ENCODE measurements around the gene PPFIA3.
"Not testable (repeated sequence)": the region's sequence is repeated elsewhere in the genome, so short reads cannot be mapped to it uniquely, and the experiment has no call there.

The PPFIA3 gene

GRCh38 chr19:49165111-49165750 is 45.9 kb downstream of the PPFIA3 start:
- Mint-ChIP-seq H3K36me3 (no peaks in the 10 kb centered on the region), H3K27ac (no peak overlapping the region), H3K4me3 (no peak overlapping the region), H3K4me1 (no peaks in the 10 kb centered on the region), H3K27me3 (peaks cover 52% of the 10 kb centered on the region), H3K9me3 (no peaks in the 10 kb centered on the region)
- no peak for ATAC-seq

GRCh38 chr19:49165865-49166301 is 46.5 kb downstream of the PPFIA3 start:
- H3K27ac Mint-ChIP-seq: no peak overlapping the region
- H3K4me3 Mint-ChIP-seq: no peak overlapping the region
- no peaks in the 10 kb centered on the region for H3K4me1 Mint-ChIP-seq
- H3K9me3 Mint-ChIP-seq: no peaks in the 10 kb centered on the region
- H3K36me3 Mint-ChIP-seq: no peaks in the 10 kb centered on the region
- ATAC-seq: peak; percentile 50
- peaks cover 46% of the 10 kb centered on the region for H3K27me3 Mint-ChIP-seq

- H3K4me1 Mint-ChIP-seq: no peaks in the 10 kb centered on the region
- H3K36me3 Mint-ChIP-seq: no peaks in the 10 kb centered on the region
- no peak overlapping the region for H3K27ac Mint-ChIP-seq
- H3K27me3 Mint-ChIP-seq: peaks cover 34% of the 10 kb centered on the region
- ATAC-seq: peak; percentile 24
- H3K9me3 Mint-ChIP-seq: no peaks in the 10 kb centered on the region
- H3K4me3 Mint-ChIP-seq: no peak overlapping the region
These were observed 48.6 kb downstream of the PPFIA3 start for GRCh38 chr19:49167857-49168409.

DNA sequence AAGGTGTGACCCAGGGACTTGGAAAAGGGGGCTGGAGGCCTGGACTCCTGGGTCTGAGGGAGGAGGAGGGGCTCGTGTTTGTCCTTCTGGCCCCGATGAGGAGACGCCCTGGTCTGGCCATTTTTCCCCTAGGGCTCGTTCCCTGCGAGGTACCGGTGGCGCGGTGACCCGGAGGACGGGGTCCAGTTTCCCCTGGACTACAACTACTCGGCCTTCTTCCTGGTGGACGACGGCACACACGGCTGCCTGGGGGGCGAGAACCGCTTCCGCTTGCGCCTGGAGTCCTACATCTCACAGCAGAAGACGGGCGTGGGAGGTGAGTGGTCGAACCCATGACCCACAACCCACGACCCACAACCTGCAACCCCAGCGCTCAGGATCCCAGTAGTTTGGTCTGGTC is 49.1 kb downstream of the PPFIA3 start:
- Mint-ChIP-seq H3K36me3 (no peaks in the 10 kb centered on the region), H3K9me3 (no peaks in the 10 kb centered on the region), H3K4me3 (no peak overlapping the region), H3K4me1 (no peaks in the 10 kb centered on the region), H3K27ac (no peak overlapping the region), H3K27me3 (peaks cover 34% of the 10 kb centered on the region)
- ATAC-seq: no peak

- Mint-ChIP-seq H3K27me3 (peaks cover 11% of the 10 kb centered on the region), H3K36me3 (no peaks in the 10 kb centered on the region), H3K4me1 (peaks cover 5% of the 10 kb centered on the region), H3K4me3 (no peak overlapping the region), H3K27ac (no peak overlapping the region), H3K9me3 (no peaks in the 10 kb centered on the region)
- no peak for ATAC-seq
These were observed 53.9 kb downstream of the PPFIA3 start for GRCh38 chr19:49173198-49173597.

DNA sequence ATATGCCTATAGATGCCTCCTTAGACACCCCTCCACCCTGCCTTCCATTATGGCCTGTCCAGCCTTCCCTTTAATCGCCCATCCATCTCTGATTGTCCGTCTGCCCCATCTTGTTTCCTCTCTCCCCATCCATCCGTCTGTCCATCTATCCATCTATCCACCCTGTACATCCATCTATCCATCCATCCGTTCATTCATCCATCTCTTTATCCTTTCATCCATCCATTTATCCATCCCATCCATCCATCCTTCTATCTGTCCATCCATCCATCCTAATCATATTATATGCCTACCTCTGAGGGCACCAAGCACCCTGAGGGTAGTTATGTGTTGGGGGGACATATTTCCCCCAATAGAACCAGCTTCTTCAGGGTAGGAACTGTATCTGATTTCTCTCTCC is 61.3 kb downstream of the PPFIA3 start:
- peaks cover 13% of the 10 kb centered on the region for H3K9me3 Mint-ChIP-seq
- no peaks in the 10 kb centered on the region for H3K36me3 Mint-ChIP-seq
- H3K27ac Mint-ChIP-seq: no peak overlapping the region
- peaks cover 5% of the 10 kb centered on the region for H3K4me1 Mint-ChIP-seq
- H3K4me3 Mint-ChIP-seq: no peak overlapping the region
- ATAC-seq: no peak
- H3K27me3 Mint-ChIP-seq: peaks cover 11% of the 10 kb centered on the region

DNA sequence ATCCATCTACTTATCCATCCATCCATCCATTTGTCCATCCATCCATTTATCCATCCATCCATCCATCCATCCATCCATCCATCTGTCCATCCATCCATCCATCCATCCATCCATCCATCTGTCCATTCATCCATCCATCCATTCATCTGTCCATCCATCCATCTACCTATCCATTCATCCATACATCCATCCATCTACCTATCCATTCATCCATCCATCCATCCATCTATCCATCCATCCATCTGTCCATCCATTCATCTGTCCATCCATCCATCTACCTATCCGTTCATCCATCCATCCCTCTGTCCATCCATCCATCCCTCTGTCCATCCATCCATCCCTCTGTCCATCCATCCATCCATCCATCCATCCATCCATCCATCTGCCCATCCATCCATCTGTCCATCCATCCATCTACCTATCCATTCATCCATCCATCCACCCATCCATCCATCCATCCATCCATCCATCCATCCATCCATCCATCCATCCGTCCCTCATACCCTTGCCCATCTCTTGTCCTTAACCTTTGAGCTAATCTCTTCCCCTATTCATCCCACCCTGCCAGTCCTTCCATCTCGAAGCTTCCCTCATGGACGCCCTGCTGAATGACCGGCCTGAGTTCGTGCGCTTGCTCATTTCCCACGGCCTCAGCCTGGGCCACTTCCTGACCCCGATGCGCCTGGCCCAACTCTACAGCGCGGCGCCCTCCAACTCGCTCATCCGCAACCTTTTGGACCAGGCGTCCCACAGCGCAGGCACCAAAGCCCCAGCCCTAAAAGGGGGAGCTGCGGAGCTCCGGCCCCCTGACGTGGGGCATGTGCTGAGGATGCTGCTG is 62.9 kb downstream of the PPFIA3 start:
- not testable (repeated sequence) for H3K36me3 Mint-ChIP-seq, ATAC-seq, H3K4me1 Mint-ChIP-seq, H3K4me3 Mint-ChIP-seq, H3K27ac Mint-ChIP-seq
- Mint-ChIP-seq H3K9me3 (peaks cover 13% of the 10 kb centered on the region), H3K27me3 (peaks cover 11% of the 10 kb centered on the region)

- Mint-ChIP-seq H3K27ac (no peak overlapping the region), H3K4me1 (no peaks in the 10 kb centered on the region), H3K36me3 (no peaks in the 10 kb centered on the region), H3K4me3 (no peak overlapping the region), H3K27me3 (peaks cover 7% of the 10 kb centered on the region), H3K9me3 (peaks cover 13% of the 10 kb centered on the region)
- no peak for ATAC-seq
These were observed 63.6 kb downstream of the PPFIA3 start for GRCh38 chr19:49182848-49183375.

DNA sequence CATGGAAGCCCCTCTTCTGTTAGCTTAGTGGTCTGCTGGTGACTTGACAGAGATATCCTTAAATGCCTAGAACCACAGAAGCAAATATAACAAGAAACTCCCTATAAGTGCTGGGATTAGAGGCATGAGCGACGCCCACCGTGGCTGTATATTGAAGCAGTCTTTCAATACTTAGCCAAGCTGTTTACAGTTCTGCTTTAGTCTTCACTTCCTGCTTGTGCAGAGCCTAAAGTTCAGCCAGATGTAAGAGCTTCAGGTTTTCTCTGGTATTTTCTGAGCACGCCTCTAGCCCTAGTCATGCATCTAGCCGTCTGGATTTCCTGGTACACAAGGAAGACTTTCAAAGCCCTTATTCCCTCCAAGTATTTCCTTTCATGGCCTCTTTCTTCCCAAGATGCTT is 66.8 kb downstream of the PPFIA3 start:
- Mint-ChIP-seq H3K27me3 (peaks cover 29% of the 10 kb centered on the region), H3K27ac (peak overlapping the region; percentile 38), H3K4me3 (no peak overlapping the region), H3K36me3 (no peaks in the 10 kb centered on the region), H3K9me3 (peaks cover 15% of the 10 kb centered on the region), H3K4me1 (peaks cover 9% of the 10 kb centered on the region)
- ATAC-seq: peak; percentile 79

- H3K4me3 Mint-ChIP-seq: no peak overlapping the region
- no peak overlapping the region for H3K27ac Mint-ChIP-seq
- H3K4me1 Mint-ChIP-seq: peaks cover 9% of the 10 kb centered on the region
- no peaks in the 10 kb centered on the region for H3K36me3 Mint-ChIP-seq
- peaks cover 6% of the 10 kb centered on the region for H3K9me3 Mint-ChIP-seq
- peaks cover 31% of the 10 kb centered on the region for H3K27me3 Mint-ChIP-seq
- ATAC-seq: no peak
These were observed 69.4 kb downstream of the PPFIA3 start for GRCh38 chr19:49188626-49189200.

DNA sequence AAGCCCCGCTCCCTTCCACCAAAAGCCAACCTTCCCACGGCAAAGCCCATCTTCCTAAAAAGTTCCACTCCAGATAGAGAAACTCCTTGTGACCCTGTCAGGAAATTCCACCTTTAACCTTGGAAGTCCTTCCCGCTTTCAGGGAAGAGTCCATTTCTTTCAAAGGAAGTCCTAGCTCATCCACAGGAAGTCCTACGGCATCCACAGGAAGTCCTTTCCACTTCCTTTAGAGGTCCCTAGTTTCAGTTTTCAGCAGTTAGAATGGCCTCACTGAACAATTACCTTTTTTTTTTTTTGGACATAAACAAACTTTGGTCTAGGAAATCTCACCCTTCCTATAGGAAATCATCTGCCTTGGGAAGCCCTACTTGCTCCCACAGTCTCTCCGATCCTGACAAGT is 69.9 kb downstream of the PPFIA3 start:
- no peak overlapping the region for H3K27ac Mint-ChIP-seq
- H3K4me3 Mint-ChIP-seq: no peak overlapping the region
- ATAC-seq: no peak

GRCh38 chr19:49190781-49191180 is 71.4 kb downstream of the PPFIA3 start:
- no peak for ATAC-seq
- Mint-ChIP-seq H3K27me3 (peaks cover 48% of the 10 kb centered on the region), H3K27ac (no peak overlapping the region), H3K9me3 (peaks cover 2% of the 10 kb centered on the region), H3K36me3 (no peaks in the 10 kb centered on the region), H3K4me3 (no peak overlapping the region), H3K4me1 (peaks cover 9% of the 10 kb centered on the region)

More for the DNA sequence above, 69.9 kb downstream of the PPFIA3 start:
- peaks cover 37% of the 10 kb centered on the region for H3K27me3 Mint-ChIP-seq
- H3K4me1 Mint-ChIP-seq: peaks cover 9% of the 10 kb centered on the region
- H3K9me3 Mint-ChIP-seq: peaks cover 2% of the 10 kb centered on the region
- H3K36me3 Mint-ChIP-seq: no peaks in the 10 kb centered on the region

DNA sequence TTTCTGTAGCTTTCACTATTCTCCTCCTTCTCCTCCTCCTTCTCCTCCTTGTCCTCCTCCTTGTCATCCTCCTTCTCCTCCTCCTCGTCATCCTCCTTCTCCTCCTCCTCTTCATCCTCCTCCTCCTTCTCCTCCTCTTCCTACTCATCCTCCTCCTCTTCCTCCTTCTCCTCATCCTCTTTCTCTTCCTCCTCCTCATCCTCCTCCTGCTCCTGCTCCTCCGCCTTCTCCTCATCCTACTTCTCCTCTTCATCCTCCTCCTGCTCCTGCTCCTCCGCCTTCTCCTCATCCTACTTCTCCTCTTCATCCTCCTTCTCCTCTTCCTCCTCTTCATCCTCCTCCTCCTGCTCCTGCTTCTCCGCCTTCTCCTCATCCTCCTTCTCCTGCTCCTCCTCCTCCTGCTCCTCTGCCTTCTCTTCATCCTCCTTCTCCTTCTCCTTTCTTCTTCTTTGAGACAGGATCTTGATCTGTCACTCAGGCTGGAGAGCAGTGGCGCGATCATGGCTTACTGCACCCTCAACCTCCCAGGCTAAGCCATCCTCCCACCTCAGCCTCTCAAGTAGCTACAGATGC is 74.6 kb downstream of the PPFIA3 start:
- Mint-ChIP-seq H3K36me3 (no peaks in the 10 kb centered on the region), H3K27ac (no peak overlapping the region), H3K27me3 (peaks cover 55% of the 10 kb centered on the region), H3K4me3 (no peak overlapping the region), H3K9me3 (peaks cover 2% of the 10 kb centered on the region), H3K4me1 (peaks cover 9% of the 10 kb centered on the region)
- ATAC-seq: no peak

DNA sequence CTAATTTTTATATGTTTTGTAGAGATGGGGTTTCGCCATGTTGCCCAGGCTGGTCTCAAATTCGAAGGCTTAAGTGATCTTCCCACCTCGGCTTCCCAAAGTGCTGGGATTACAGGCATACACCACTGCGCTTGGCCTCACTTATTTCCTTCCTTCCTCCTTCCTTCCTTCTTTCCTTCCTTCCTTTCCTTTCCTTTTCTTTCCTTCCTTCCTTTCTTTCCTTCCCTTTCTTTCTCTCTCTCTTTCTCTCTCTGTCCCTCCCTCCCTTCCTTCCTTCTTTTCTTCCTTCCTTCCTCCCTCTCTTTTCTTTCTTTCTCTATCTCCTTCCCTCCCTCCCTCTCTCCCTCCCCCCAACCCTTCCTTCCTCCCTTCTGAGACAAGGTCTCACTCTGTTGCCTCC is 75.1 kb downstream of the PPFIA3 start:
- Mint-ChIP-seq H3K27me3 (peaks cover 52% of the 10 kb centered on the region), H3K4me1 (peaks cover 10% of the 10 kb centered on the region), H3K4me3 (no peak overlapping the region), H3K9me3 (peaks cover 2% of the 10 kb centered on the region), H3K27ac (no peak overlapping the region), H3K36me3 (no peaks in the 10 kb centered on the region)
- ATAC-seq: no peak
